ENCODE measurements around the gene PYM1. TPM values are rescaled to one million over a fixed set of nuclear protein-coding genes. Genes with fewer than 3 reads are reported as not detected.
A peak's percentile ranks its signal among the peaks of the same experiment; 100 is the strongest.

Gene PYM1
- total and polyA plus RNA-seq, 2 of the 4 experiments (the other 2 are of a cell fraction) = 26.5 to 27.8 TPM

DNA sequence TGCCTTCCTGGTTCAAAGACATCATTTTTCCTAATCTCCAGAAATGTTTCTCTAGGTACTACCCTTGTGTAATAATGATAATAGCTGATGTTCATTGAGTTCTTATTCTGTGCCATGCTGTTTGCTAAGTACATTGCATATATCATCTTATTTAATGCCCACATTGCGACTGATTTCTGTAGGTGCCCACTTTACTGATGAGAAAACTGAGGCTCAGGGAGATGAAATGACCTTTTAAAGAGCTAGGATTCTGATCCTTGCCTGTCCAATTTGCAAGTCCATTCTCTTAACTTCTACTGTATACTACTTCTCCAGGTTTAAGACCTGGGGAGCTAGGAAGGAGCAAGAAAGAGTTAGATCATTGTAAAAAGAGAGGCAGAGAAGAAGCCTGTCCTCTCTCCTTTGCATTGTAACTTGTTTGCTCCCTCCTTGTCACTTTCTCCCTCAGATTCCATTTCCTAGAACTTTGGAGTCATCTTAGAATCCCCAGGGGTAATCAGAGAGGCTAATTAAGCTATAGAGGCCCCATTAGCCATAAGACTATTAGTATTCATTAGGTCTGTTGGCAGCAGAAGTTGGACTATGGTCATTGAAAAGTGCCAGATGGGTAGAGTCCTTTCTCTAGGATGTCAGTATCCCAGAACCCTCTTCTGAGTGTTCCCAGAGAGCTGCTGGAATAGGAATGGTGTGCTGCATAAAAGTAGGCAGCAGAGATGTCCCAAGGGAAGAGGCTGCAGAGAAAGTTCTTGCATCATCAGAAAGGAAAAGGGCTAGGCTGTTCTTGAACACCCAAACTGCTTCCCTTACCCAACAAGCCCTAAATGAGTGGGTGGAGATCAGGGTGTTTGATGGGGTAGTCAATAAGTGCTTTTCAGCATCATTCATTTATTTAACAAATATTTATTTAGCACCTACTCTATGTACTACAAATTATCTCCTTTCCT lies 6.4 kb upstream of the PYM1 start:
- Histone ChIP-seq H3K27me3 (ENCODE audit: control insufficient read depth, insufficient read depth, low read length) (no peaks in the 10 kb centered on the region), H2BK15ac (ENCODE audit: low read depth, low read length) (peak overlapping the region; percentile 19; the same call in 1 of the 3 replicates), H4K91ac (ENCODE audit: insufficient read depth, low read depth, low read length) (0 out of 2 replicates have a peak overlapping the region, but pooled peaks have one; percentile 70), H3K79me1 (ENCODE audit: low read depth in 1 of 2, low read length in 2 of 2) (peaks cover 29 to 75% of the 10 kb centered on the region in 2 experiments), H4K20me1 (ENCODE audit: insufficient read depth, low read length) (no peaks in the 10 kb centered on the region), H3K14ac (replicated peaks; ENCODE audit: low read depth, low read length) (peak overlapping the region; percentile 89), H3K4me1 (ENCODE audit: control insufficient read depth, insufficient read depth, low read length) (peaks cover 15% of the 10 kb centered on the region), H3K9ac (ENCODE audit: low read depth, low read length) (no peak overlapping the region), H2AK5ac (ENCODE audit: low read depth, low read length) (peak overlapping the region; percentile 71; the same call in 1 of the 2 replicates), H3K9me1 (ENCODE audit: insufficient read depth, low read length) (peaks cover 16% of the 10 kb centered on the region), H3K4me3 (ENCODE audit: insufficient read depth, low read depth, low read length) (no peak overlapping the region), H3K4ac (ENCODE audit: low read depth, low read length) (peak overlapping the region; percentile 91), H3K36me3 (ENCODE audit: control insufficient read depth, insufficient read depth, low read length) (peaks cover 10% of the 10 kb centered on the region), H3K56ac (ENCODE audit: extremely low read depth, insufficient read depth, low read length) (no peak overlapping the region), H2AFZ (replicated peaks; ENCODE audit: low read length, poor library complexity) (no peak overlapping the region), H3K4me2 (ENCODE audit: low read depth, low read length) (peak overlapping the region; percentile 75; the same call in 1 of the 2 replicates), H2BK5ac (ENCODE audit: low read depth, low read length, poor library complexity, severe bottlenecking) (peak overlapping the region; percentile 66), H3K18ac (ENCODE audit: low read depth, low read length) (peak overlapping the region; percentile 40; the same call in 1 of the 2 replicates), H2BK20ac (ENCODE audit: low read depth, low read length) (0 out of 2 replicates have a peak overlapping the region, but pooled peaks have one; percentile 94), H3K23ac (ENCODE audit: low read depth, low read length) (peak overlapping the region; percentile 70), H2AK9ac (replicated peaks; ENCODE audit: low read depth, low read length, poor library complexity) (no peak overlapping the region), H4K5ac (ENCODE audit: low read depth, low read length) (no peak overlapping the region), H2BK120ac (ENCODE audit: low read depth, low read length) (0 out of 2 replicates have a peak overlapping the region, but pooled peaks have one; percentile 59), H3K27ac (ENCODE audit: insufficient read depth, low read length) (no peak overlapping the region), H3K9me3 (ENCODE audit: control insufficient read depth, insufficient read depth, low read length) (no peaks in the 10 kb centered on the region), H4K8ac (ENCODE audit: low read depth in 2 of 2, low read length in 2 of 2) (peak overlapping the region; percentile 6 to 85; a peak in 3 of 4 replicates)
- CTCF ChIA-PET = interaction anchor here (0.6 to 1.1 kb wide), 3 partner anchors 8 to 195 kb away, joined by 3 to 4 read pairs (median 3); no protein-coding TSS in a partner anchor
- no CpG with 5 or more reads among the region's 1 CpG for WGBS, 2 experiments (ENCODE audit: extremely low coverage in 2 of 2, insufficient read length in 1 of 2)
- TF ChIP-seq, protein P1, sequence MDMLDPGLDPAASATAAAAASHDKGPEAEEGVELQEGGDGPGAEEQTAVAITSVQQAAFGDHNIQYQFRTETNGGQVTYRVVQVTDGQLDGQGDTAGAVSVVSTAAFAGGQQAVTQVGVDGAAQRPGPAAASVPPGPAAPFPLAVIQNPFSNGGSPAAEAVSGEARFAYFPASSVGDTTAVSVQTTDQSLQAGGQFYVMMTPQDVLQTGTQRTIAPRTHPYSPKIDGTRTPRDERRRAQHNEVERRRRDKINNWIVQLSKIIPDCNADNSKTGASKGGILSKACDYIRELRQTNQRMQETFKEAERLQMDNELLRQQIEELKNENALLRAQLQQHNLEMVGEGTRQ (IDR thresholded peaks at IDR 0.05; ENCODE audit: low read depth, low read length) = no peak
- TF ChIP-seq CHD1 (IDR thresholded peaks at IDR 0.05; ENCODE audit: low read depth, low read length) (no peak), BHLHE40 (IDR thresholded peaks at IDR 0.05; ENCODE audit: low read depth, low read length) (no peak), SMC3 (IDR thresholded peaks at IDR 0.05; ENCODE audit: low read depth, low read length) (no peak), NFE2L2 (IDR thresholded peaks at IDR 0.05; ENCODE audit: low read depth, low read length) (no peak), MAZ (IDR thresholded peaks at IDR 0.05; ENCODE audit: borderline replicate concordance, low read depth, low read length) (no peak), MXI1 (IDR thresholded peaks at IDR 0.05; ENCODE audit: borderline replicate concordance, low read depth, low read length) (no peak), CEBPB (IDR thresholded peaks at IDR 0.05; ENCODE audit: low read depth, low read length) (peak; percentile 27; the same call in 1 of the 2 replicates)
- TF ChIP-seq, protein P2, sequence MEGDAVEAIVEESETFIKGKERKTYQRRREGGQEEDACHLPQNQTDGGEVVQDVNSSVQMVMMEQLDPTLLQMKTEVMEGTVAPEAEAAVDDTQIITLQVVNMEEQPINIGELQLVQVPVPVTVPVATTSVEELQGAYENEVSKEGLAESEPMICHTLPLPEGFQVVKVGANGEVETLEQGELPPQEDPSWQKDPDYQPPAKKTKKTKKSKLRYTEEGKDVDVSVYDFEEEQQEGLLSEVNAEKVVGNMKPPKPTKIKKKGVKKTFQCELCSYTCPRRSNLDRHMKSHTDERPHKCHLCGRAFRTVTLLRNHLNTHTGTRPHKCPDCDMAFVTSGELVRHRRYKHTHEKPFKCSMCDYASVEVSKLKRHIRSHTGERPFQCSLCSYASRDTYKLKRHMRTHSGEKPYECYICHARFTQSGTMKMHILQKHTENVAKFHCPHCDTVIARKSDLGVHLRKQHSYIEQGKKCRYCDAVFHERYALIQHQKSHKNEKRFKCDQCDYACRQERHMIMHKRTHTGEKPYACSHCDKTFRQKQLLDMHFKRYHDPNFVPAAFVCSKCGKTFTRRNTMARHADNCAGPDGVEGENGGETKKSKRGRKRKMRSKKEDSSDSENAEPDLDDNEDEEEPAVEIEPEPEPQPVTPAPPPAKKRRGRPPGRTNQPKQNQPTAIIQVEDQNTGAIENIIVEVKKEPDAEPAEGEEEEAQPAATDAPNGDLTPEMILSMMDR (conservative IDR thresholded peaks at IDR 0.05; ENCODE audit: low read depth, low read length) = no peak
- ATAC-seq (ENCODE audit: low read depth) = no peak
- in situ Hi-C loops (cut with MboI; ENCODE audit: low sequenced_read_pairs) (no loop called here), dilution Hi-C loops (cut with HindIII; ENCODE audit: low sequenced_read_pairs, unreplicated experiment) (no loop called here), intact Hi-C loops (cut with micrococcal nuclease) (loop anchor here (5.0 kb wide), 2 partner anchors 117 to 192 kb away; partner anchors contain the start of genes GDF11, ORMDL2 and SARNP)
- POLR2A ChIA-PET (ENCODE audit: unreplicated experiment) = interaction anchor here (0.6 kb wide), 1 partner anchor 116 kb away, joined by 3 read pairs; no protein-coding TSS in a partner anchor
- DNase-seq = no peak
- BruUV-seq (replicated peaks) = TSS peak; percentile 18

All from IMR-90 (cell line).